ENCODE data around the gene PDE8B.

The PDE8B gene

GRCh38 chr5:77423022-77423750 lies 212.7 kb downstream of the PDE8B start:
- Histone ChIP-seq H3K4me2 (ENCODE audit: low read length) (no peak overlapping the region), H4K20me1 (ENCODE audit: insufficient read depth, low read length) (no peaks in the 10 kb centered on the region), H3K27ac (ENCODE audit: low read length) (no peak overlapping the region), H2AFZ (ENCODE audit: low read depth, low read length) (no peak overlapping the region), H3K36me3 (replicated peaks; ENCODE audit: low read depth, low read length) (peaks cover 9% of the 10 kb centered on the region), H3K27me3 (ENCODE audit: low read depth, low read length) (no peaks in the 10 kb centered on the region), H3K9me3 (ENCODE audit: insufficient read depth, low read length) (no peaks in the 10 kb centered on the region), H3K79me2 (ENCODE audit: low read length) (no peaks in the 10 kb centered on the region), H3K4me3 (ENCODE audit: low read length) (no peak overlapping the region), H3K4me1 (ENCODE audit: low read length) (peaks cover 14% of the 10 kb centered on the region), H3K9ac (ENCODE audit: low read length) (no peak overlapping the region)
- no peak for TF ChIP-seq EZH2phosphoT487 (IDR thresholded peaks at IDR 0.05; ENCODE audit: low read depth)
- no peak for TF ChIP-seq CTCF (IDR thresholded peaks at IDR 0.05; ENCODE audit: low read depth, low read length)

GRCh38 chr5:77424921-77425320 lies 214.4 kb downstream of the PDE8B start:
- no peak overlapping the region for H2AFZ ChIP-seq (ENCODE audit: low read depth, low read length)
- no peak overlapping the region for H3K9ac ChIP-seq (ENCODE audit: low read length)
- no peaks in the 10 kb centered on the region for H3K27me3 ChIP-seq (ENCODE audit: low read depth, low read length)
- no peaks in the 10 kb centered on the region for H3K9me3 ChIP-seq (ENCODE audit: insufficient read depth, low read length)
- H4K20me1 ChIP-seq (ENCODE audit: insufficient read depth, low read length): no peaks in the 10 kb centered on the region
- no peak overlapping the region for H3K4me2 ChIP-seq (ENCODE audit: low read length)
- no peak for TF ChIP-seq EZH2phosphoT487 (IDR thresholded peaks at IDR 0.05; ENCODE audit: low read depth)
- TF ChIP-seq CTCF (IDR thresholded peaks at IDR 0.05; ENCODE audit: low read depth, low read length): no peak
- no peak overlapping the region for H3K4me3 ChIP-seq (ENCODE audit: low read length)
- H3K27ac ChIP-seq (ENCODE audit: low read length): no peak overlapping the region
- peaks cover 12% of the 10 kb centered on the region for H3K36me3 ChIP-seq (replicated peaks; ENCODE audit: low read depth, low read length)
- H3K4me1 ChIP-seq (ENCODE audit: low read length): no peaks in the 10 kb centered on the region
- H3K79me2 ChIP-seq (ENCODE audit: low read length): no peaks in the 10 kb centered on the region

GRCh38 chr5:77425420-77425819 lies 214.9 kb downstream of the PDE8B start:
- no peak overlapping the region for H3K4me2 ChIP-seq (ENCODE audit: low read length)
- H2AFZ ChIP-seq (ENCODE audit: low read depth, low read length): no peak overlapping the region
- no peaks in the 10 kb centered on the region for H3K9me3 ChIP-seq (ENCODE audit: insufficient read depth, low read length)
- H3K4me3 ChIP-seq (ENCODE audit: low read length): no peak overlapping the region
- H3K79me2 ChIP-seq (ENCODE audit: low read length): no peaks in the 10 kb centered on the region
- H3K27ac ChIP-seq (ENCODE audit: low read length): no peak overlapping the region
- H3K36me3 ChIP-seq (replicated peaks; ENCODE audit: low read depth, low read length): peaks cover 14% of the 10 kb centered on the region
- H4K20me1 ChIP-seq (ENCODE audit: insufficient read depth, low read length): no peaks in the 10 kb centered on the region
- H3K27me3 ChIP-seq (ENCODE audit: low read depth, low read length): no peaks in the 10 kb centered on the region
- TF ChIP-seq EZH2phosphoT487 (IDR thresholded peaks at IDR 0.05; ENCODE audit: low read depth) (no peak), CTCF (IDR thresholded peaks at IDR 0.05; ENCODE audit: low read depth, low read length) (no peak)
- H3K9ac ChIP-seq (ENCODE audit: low read length): no peak overlapping the region
- H3K4me1 ChIP-seq (ENCODE audit: low read length): no peaks in the 10 kb centered on the region

- Histone ChIP-seq H3K9me3 (ENCODE audit: insufficient read depth, low read length) (no peaks in the 10 kb centered on the region), H3K79me2 (ENCODE audit: low read length) (no peaks in the 10 kb centered on the region), H3K4me3 (ENCODE audit: low read length) (no peak overlapping the region), H4K20me1 (ENCODE audit: insufficient read depth, low read length) (no peaks in the 10 kb centered on the region), H3K4me2 (ENCODE audit: low read length) (no peak overlapping the region), H2AFZ (ENCODE audit: low read depth, low read length) (no peak overlapping the region), H3K9ac (ENCODE audit: low read length) (no peak overlapping the region), H3K36me3 (replicated peaks; ENCODE audit: low read depth, low read length) (peaks cover 15% of the 10 kb centered on the region), H3K27me3 (ENCODE audit: low read depth, low read length) (no peaks in the 10 kb centered on the region), H3K27ac (ENCODE audit: low read length) (no peak overlapping the region), H3K4me1 (ENCODE audit: low read length) (no peaks in the 10 kb centered on the region)
- TF ChIP-seq EZH2phosphoT487 (IDR thresholded peaks at IDR 0.05; ENCODE audit: low read depth) (no peak), CTCF (IDR thresholded peaks at IDR 0.05; ENCODE audit: low read depth, low read length) (no peak)
Observed at GRCh38 chr5:77425998-77426659, 215.6 kb downstream of the PDE8B start.
